Subcutaneous abdominal adipose tissue (tissue), 5 donors: ENCODE measurements around the gene USP21.

ENCODE experiments used
- H3K27ac ChIP-seq: one replicate; pipeline ENCODE4 v1.7.0; 2013; ENCODE audit warnings: low read depth, mild to moderate bottlenecking, inconsistent platforms, low read length, moderate library complexity
- H3K27me3 ChIP-seq, 5 donors: one replicate each; pipeline ENCODE4 v1.7.0; 2013; ENCODE audit warnings: low read length in 5 of 5, inconsistent platforms in 1 of 5; ENCODE audit not compliant: control insufficient read depth in 5 of 5, insufficient read depth in 4 of 5
- H3K36me3 ChIP-seq, 5 donors: one replicate each; pipeline ENCODE4 v1.7.0; 2013; ENCODE audit warnings: low read length in 5 of 5; ENCODE audit not compliant: control insufficient read depth in 5 of 5, insufficient read depth in 5 of 5
- H3K4me1 ChIP-seq, 5 donors: one replicate each; pipeline ENCODE4 v1.7.0; 2013; ENCODE audit warnings: low read length in 5 of 5, mild to moderate bottlenecking in 3 of 5, moderate library complexity in 1 of 5; ENCODE audit not compliant: control insufficient read depth in 5 of 5, insufficient read depth in 5 of 5
- H3K4me3 ChIP-seq, 5 donors: one replicate each; pipeline ENCODE4 v1.7.0; 2013; ENCODE audit warnings: low read length in 5 of 5, low read depth in 1 of 5
- H3K9ac ChIP-seq, 5 donors: one replicate each; pipeline ENCODE4 v1.7.0; 2013; ENCODE audit warnings: low read length in 5 of 5, mild to moderate bottlenecking in 4 of 5, moderate library complexity in 3 of 5
- H3K9me3 ChIP-seq, 5 donors: one replicate each; pipeline ENCODE4 v1.7.0; 2013; ENCODE audit warnings: low read length in 5 of 5; ENCODE audit not compliant: control insufficient read depth in 5 of 5
- donor health status: healthy.
- donor health status: healthy.
- donor health status: healthy.
- donor health status: healthy.
- donor health status: healthy.

The USP21 gene

DNA sequence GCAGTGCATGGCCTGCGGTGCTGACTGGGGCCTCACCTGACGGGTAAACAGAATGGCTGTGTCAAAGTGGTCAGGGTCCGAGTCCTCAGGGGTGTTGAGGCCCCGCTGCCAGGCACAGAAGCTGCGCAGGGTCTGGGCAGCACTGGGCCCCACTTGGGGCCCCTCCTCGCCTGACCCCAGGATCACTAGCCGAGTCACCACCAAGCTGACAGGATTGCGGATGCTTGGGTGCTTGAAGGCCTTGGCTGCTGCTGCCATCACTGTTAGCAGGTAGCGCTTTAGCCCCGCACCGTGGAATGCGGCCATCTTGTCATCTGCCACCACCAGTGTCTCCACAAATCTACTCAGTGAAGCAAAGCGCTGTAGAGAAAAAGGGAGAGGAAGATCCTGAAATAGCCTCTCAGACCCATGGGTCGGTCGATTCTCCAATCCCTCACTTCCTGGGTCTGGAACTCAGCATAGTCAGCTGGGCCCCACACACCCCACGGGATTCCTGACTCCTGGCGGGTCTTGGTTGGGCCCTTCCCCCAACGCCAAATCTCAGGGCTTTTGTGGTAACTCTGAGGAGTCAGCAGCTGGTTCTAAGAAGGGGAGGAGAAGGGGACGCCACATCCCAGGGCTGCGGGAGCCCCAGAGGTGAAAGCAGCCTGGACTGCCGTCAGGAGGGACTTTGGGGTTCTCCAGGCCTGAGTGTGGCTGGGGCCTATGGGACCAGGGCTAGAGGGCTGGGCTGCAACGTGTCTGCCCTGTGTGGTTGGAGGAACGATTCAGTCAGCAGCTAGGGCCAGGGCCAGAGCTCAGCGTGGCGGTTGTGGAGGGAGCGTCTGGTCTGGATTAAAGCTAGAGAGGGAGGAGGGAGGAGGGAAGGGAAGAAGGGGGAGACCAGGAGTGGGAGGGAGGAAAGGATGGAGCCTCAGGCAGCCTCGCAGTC lies 37.5 kb downstream of the USP21 start:
- Histone ChIP-seq H3K4me1 (peaks cover 65 to 100% (median 97%) of the 10 kb centered on the region in 5 donors), H3K27ac (peak overlapping the region; percentile 100), H3K9me3 (no peaks in the 10 kb centered on the region), H3K36me3 (peaks cover 0 to 52% (median 29%) of the 10 kb centered on the region in 5 donors), H3K9ac (peak overlapping the region; percentile 81 to 94 (median 87)), H3K4me3 (peak overlapping the region; percentile 56 to 85 (median 74)), H3K27me3 (peaks cover 0 to 9% (median 0%) of the 10 kb centered on the region in 5 donors)

DNA sequence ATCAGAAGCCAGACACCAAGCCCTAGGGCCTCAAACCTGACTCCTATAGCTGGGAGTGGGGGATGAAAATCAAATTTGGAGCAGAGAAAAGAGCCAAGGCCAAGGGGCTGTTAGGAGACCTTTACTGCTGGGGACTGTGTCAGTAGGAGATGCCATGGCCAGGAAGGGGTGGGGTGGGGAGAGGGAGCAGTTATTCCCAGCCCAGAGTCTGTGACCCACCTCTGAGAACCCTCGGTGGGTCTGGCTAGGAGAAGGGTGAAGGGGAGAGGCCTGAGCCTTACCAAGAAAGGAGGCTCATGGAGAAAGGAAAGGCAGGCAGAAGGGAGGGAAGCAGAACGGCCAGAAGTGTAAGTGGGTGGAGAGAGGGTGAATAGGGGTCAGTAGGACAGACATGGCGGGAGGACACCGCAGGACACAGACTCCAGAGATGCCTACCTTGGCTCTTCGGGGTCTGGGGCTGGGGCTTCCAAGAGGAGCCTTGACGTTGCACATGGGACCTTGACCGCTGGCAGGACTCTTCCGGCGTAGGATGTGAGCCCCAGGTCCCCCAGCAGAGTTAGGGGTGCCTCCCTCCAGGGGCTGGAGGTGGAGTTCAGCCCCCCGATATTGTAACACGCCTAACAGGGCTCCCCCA lies 38.4 kb downstream of the USP21 start:
- peaks cover 0 to 9% (median 0%) of the 10 kb centered on the region in 5 donors for H3K27me3 ChIP-seq
- peaks cover 67 to 96% (median 96%) of the 10 kb centered on the region in 5 donors for H3K4me1 ChIP-seq
- peak overlapping the region; percentile 56 to 85 (median 74) for H3K4me3 ChIP-seq
- no peaks in the 10 kb centered on the region for H3K9me3 ChIP-seq
- H3K36me3 ChIP-seq: peaks cover 0 to 43% (median 23%) of the 10 kb centered on the region in 5 donors
- H3K27ac ChIP-seq: peak overlapping the region; percentile 100
- peak overlapping the region; percentile 81 to 94 (median 87) for H3K9ac ChIP-seq

DNA sequence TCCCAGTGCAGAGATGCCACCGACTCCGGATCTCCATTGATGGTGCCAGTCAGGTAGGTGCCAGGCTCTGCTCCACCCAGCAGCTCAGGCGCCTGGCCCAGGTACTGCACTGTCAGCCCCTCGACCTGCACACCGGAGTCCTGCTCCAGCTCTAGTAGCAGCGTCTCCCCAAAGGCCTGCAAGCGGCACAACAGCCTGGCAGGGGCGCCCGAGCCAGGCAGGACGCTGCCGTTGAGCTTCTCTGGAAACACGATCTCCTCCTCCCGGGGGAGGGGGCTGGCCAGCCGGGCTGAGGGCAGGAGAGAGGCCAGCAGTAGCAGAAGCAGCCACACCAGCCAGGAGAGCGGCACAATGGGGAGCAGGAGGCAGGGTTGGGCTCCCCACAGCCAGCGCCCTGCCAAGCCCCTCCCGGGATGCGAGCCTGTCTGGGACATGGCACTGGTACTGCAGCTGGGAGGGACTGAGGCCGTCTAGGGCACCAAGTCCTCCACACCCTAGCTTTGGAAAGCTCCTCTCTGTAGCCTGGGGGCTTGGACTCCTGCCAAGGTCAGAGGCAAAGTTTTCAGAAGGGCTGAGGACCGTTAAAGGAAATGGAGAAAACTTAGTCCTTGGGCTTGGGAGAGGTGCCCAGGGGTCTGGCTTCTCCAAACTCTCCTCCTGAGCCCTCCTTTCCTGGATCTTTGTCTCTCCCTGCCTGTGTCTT lies 39.0 kb downstream of the USP21 start:
- Histone ChIP-seq H3K9ac (peak overlapping the region; percentile 81 to 94 (median 87)), H3K36me3 (peaks cover 0 to 37% (median 21%) of the 10 kb centered on the region in 5 donors), H3K27me3 (peaks cover 0 to 9% (median 0%) of the 10 kb centered on the region in 5 donors), H3K4me1 (peaks cover 62 to 96% (median 96%) of the 10 kb centered on the region in 5 donors), H3K4me3 (peak overlapping the region; percentile 56 to 85 (median 74)), H3K27ac (peak overlapping the region; percentile 100), H3K9me3 (no peaks in the 10 kb centered on the region)

DNA sequence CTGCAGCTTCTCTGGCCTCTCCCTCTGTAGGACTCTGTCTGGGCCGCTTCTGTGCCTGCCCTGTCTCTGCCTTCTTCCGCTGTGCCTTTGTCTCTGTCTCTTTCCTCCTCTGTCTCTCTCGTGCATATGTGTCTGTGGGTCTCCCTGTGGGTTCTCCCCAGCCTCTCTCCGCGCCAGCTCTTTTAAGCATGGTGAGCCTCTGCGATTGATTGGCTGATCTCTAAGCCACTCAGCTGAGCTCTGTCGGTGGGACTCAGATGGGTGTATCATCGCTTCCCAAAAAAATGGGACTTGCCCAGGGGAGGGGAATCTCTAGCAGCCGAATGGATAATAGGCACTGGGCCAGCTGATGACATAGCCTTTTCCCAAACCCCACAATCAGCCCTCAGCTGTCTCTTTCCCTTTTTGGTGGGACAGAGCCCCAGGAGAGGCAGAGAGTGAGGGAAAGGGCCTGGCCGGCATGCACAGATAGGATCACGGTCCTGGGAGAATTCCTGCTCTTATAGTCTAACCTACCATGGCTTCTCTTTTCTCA lies 39.7 kb downstream of the USP21 start, which contains the start of gene ADAMTS4:
TSS of gene ADAMTS4 (minus strand) at position 158 of the 535 bp plus-strand sequence. CDS start 427 bp downstream, outside the sequence.
- Histone ChIP-seq H3K36me3 (peaks cover 0 to 36% (median 19%) of the 10 kb centered on the region in 5 donors), H3K9ac (peak within 1 kb of the TSS; percentile 81 to 94 (median 92)), H3K4me1 (peaks cover 58 to 95% (median 94%) of the 10 kb centered on the region in 5 donors), H3K27me3 (peaks cover 0 to 9% (median 0%) of the 10 kb centered on the region in 5 donors), H3K27ac (peak within 1 kb of the TSS; percentile 100), H3K9me3 (no peaks in the 10 kb centered on the region), H3K4me3 (peak within 1 kb of the TSS; percentile 56 to 85 (median 74))

DNA sequence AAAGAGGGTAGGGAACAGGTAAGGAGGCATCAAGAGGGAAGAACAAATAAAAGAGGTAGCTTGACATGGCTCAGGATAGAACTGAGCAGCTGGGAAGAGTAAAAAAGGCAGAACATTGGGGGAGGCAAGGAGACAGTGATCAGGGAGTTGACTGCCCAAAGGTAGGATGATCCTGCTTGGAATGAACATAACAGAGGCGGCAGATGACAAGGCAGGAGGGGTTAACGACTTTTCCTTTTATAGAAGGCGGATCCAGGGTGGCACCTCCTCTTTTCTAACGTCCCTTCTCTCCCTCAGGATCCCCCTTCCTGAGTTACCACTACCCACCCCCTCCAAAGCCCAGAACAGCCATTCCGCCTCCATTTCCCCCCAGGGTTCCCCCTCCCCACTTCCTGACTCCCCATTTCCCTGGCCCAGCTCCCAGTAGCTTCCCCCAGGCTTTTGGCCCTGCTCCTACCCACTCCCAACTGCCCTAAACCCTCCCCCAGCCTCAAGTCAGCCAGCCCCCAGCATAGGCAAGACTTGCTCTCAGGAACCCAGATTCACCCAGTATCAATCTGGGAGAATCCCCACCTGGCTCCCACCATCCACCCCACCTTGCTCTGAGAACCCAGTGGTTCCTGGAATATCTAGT lies 40.3 kb downstream of the USP21 start:
- peak overlapping the region; percentile 81 to 94 (median 92) for H3K9ac ChIP-seq
- H3K36me3 ChIP-seq: peaks cover 4 to 33% (median 19%) of the 10 kb centered on the region in 5 donors
- H3K4me3 ChIP-seq: peak overlapping the region in 1 of 5 donors; percentile 85
- H3K9me3 ChIP-seq: no peaks in the 10 kb centered on the region
- peaks cover 0 to 9% (median 0%) of the 10 kb centered on the region in 5 donors for H3K27me3 ChIP-seq
- H3K4me1 ChIP-seq: peaks cover 54 to 88% (median 87%) of the 10 kb centered on the region in 5 donors
- H3K27ac ChIP-seq: peak overlapping the region; percentile 100

DNA sequence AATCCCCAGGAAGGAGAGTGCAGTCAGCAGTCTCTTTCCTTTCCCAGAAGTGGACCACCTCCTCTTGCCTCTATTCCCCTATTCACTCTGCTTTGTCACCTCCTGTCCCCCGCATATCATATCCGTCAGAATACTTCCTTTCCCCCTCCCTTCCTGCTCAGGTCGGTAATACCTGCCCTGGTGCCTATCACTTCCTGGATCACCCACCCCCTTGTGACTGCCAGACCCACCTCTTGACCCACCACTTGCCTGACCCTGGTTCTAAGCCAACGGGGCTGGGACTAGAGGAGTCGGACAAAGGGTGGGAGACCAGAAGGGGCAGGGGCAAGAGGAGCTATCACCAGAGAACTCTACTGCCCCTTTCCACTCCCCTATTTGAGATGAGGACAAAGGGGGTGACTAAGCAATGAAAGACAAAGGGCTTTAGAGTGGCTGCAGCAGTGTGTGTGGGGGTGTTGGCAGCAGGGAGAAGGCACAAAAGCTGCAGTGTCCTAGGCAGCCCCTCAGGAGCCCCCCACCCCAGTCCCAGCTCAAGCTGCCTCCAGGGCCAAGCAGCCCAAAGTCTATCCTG lies 41.2 kb downstream of the USP21 start:
- peak overlapping the region; percentile 100 for H3K27ac ChIP-seq
- H3K4me3 ChIP-seq: peak overlapping the region; percentile 74 to 97 (median 93)
- peaks cover 0 to 9% (median 0%) of the 10 kb centered on the region in 5 donors for H3K27me3 ChIP-seq
- H3K9me3 ChIP-seq: no peaks in the 10 kb centered on the region
- peak overlapping the region; percentile 86 to 94 (median 93) for H3K9ac ChIP-seq
- peaks cover 4 to 25% (median 10%) of the 10 kb centered on the region in 5 donors for H3K36me3 ChIP-seq
- H3K4me1 ChIP-seq: peaks cover 48 to 84% (median 78%) of the 10 kb centered on the region in 5 donors

DNA sequence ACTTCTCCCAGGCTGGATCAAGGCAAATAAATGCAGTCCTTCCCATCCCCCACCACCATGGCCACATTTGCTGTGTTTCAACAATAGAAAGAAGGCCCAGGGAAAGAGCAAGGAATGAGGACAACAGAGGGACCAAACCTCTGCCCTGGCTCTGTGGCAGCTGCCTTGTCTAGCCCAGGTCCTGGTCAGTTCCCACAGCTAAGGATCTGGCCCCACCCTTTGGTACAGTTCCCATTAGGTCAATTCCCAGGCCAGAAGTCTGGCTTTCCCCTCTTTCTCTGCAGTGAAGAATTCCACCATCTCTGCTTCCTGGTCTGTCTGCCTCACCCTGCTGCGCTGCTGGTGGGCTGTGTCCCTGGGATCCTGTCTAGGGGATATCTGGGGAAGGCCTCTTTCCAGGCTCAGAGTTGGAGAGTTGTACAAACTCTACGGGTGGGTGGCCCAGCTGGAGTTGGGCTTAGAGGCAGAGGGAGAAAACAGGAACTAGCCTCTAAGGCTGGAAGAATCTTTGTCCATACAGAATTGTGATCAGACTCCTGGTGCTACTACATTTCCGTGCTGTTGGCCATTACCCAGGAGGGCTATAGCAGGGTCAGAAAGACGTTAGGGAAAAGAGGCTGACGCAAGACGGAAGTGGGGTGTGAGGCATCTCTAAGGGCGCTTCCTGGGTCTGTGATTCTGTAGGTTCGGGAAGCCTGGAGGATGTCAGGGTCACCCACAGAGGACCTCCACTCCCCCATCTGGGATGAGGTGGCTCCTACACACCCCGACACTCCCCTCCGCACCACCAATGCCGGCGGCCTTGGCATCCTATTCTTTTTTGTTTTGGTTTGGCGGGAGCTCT lies 41.9 kb downstream of the USP21 start:
- H3K9me3 ChIP-seq: no peaks in the 10 kb centered on the region
- H3K9ac ChIP-seq: peak overlapping the region; percentile 86 to 94 (median 93)
- peak overlapping the region; percentile 74 to 97 (median 93) for H3K4me3 ChIP-seq
- peak overlapping the region; percentile 100 for H3K27ac ChIP-seq
- peaks cover 3 to 25% (median 7%) of the 10 kb centered on the region in 5 donors for H3K36me3 ChIP-seq
- H3K4me1 ChIP-seq: peaks cover 46 to 78% (median 71%) of the 10 kb centered on the region in 5 donors
- peaks cover 0 to 9% (median 0%) of the 10 kb centered on the region in 5 donors for H3K27me3 ChIP-seq
